MCF 10A (cell line): ENCODE data around the gene ADGRG3. TPM values are rescaled to one million over a fixed set of nuclear protein-coding genes. Genes with fewer than 3 reads are reported as not detected.

Source experiments
- BruUV-seq: library from RNA; stranded (reverse); fragments of 400-500 nt; replicated peaks from 2 replicates; lab custom pipeline; 2021; lab: Mats Ljungman, UMichigan
- CTCF ChIA-PET: fragments of 300-600 bp; sonication (Branson Sonifier 250); formaldehyde crosslinking; extraction: SDS; loops from one replicate; lab custom pipeline; 2021; ENCODE audit warnings: antibody characterized with exemption, inconsistent platforms; lab: Yijun Ruan, JAX
- POLR2A ChIA-PET: fragments of 300-600, 350-650 bp; sonication (Branson Sonifier 250); formaldehyde crosslinking; extraction: SDS; loops from one replicate; lab custom pipeline; 2020; ENCODE audit warnings: antibody characterized with exemption, inconsistent platforms; lab: Yijun Ruan, JAX
- DNase-seq: peaks from one replicate; pipeline ENCODE4 v3.0.0-alpha.2; 2018; ENCODE audit not compliant: unreplicated experiment
- H3K27ac Mint-ChIP-seq: one replicate; pipeline ENCODE4 v1.8.0; 2022; ENCODE audit warnings: mild to moderate bottlenecking, low read depth, mixed read lengths; ENCODE audit not compliant: unreplicated experiment
- H3K27me3 Mint-ChIP-seq: one replicate; pipeline ENCODE4 v1.8.0; 2022; ENCODE audit warnings: mixed read lengths; ENCODE audit not compliant: insufficient read depth, unreplicated experiment
- H3K36me3 Mint-ChIP-seq: one replicate; pipeline ENCODE4 v1.8.0; 2022; ENCODE audit warnings: mild to moderate bottlenecking, moderate library complexity, mixed read lengths; ENCODE audit not compliant: insufficient read depth, unreplicated experiment
- H3K4me1 Mint-ChIP-seq: one replicate; pipeline ENCODE4 v1.8.0; 2022; ENCODE audit warnings: mixed read lengths; ENCODE audit not compliant: insufficient read depth, unreplicated experiment
- H3K4me3 Mint-ChIP-seq: one replicate; pipeline ENCODE4 v1.8.0; 2022; ENCODE audit warnings: mild to moderate bottlenecking, moderate library complexity, mixed read lengths; ENCODE audit not compliant: unreplicated experiment
- H3K9me3 Mint-ChIP-seq: one replicate; pipeline ENCODE4 v1.8.0; 2022; ENCODE audit warnings: mixed read lengths; ENCODE audit not compliant: unreplicated experiment
- CTCF ChIP-seq: fragments of 200-600 bp; IDR thresholded peaks from one replicate; pipeline ENCODE4 v1.8.0; 2022; ENCODE audit warnings: antibody characterized with exemption, mild to moderate bottlenecking; ENCODE audit not compliant: unreplicated experiment
- intact Hi-C: fragments of 100-400 bp; cut with micrococcal nuclease; formaldehyde crosslinking; loops from 2 replicates; pipeline ENCODE4 v1.14.1; 2022
- total RNA-seq: library from RNA; stranded (reverse); gene quantifications from 2 replicates; pipeline ENCODE4 v1.2.3, GENCODE V29; 2022

Gene ADGRG3
- total RNA-seq, 1 experiment from 2014 or later = not detected

- Mint-ChIP-seq H3K36me3 (no peaks in the 10 kb centered on the region), H3K9me3 (no peaks in the 10 kb centered on the region), H3K27me3 (no peaks in the 10 kb centered on the region), H3K4me3 (no peak overlapping the region), H3K27ac (no peak overlapping the region), H3K4me1 (peaks cover 13% of the 10 kb centered on the region)
- ChIA-PET POLR2A (no interaction called here), CTCF (interaction anchor here (1.0 to 9.3 kb wide), 4 partner anchors 7 to 64 kb away, joined by 3 to 99 read pairs (median 10); no protein-coding TSS in a partner anchor)
- intact Hi-C loops = no loop called here
- TF ChIP-seq CTCF = no peak
- no peak for DNase-seq
- BruUV-seq = no TSS peak
These were observed 27.5 kb upstream of the ADGRG3 start for GRCh38 chr16:57640612-57641011.

GRCh38 chr16:57642160-57643135, 25.7 kb upstream of the ADGRG3 start:
- ChIA-PET POLR2A (interaction anchor here (0.6 kb wide), 1 partner anchor 12 kb away, joined by 3 read pairs; no protein-coding TSS in a partner anchor), CTCF (interaction anchor here (0.6 to 3.2 kb wide), 5 partner anchors 32 to 66 kb away, joined by 4 to 16 read pairs (median 4); no protein-coding TSS in a partner anchor)
- Mint-ChIP-seq H3K4me1 (peaks cover 7% of the 10 kb centered on the region), H3K4me3 (no peak overlapping the region), H3K27ac (no peak overlapping the region), H3K9me3 (no peaks in the 10 kb centered on the region), H3K36me3 (no peaks in the 10 kb centered on the region), H3K27me3 (no peaks in the 10 kb centered on the region)
- no peak for DNase-seq
- BruUV-seq = no TSS peak
- intact Hi-C loops = no loop called here
- no peak for TF ChIP-seq CTCF

- peaks cover 7% of the 10 kb centered on the region for H3K4me1 Mint-ChIP-seq
- DNase-seq = peak; percentile 53
- no peaks in the 10 kb centered on the region for H3K9me3 Mint-ChIP-seq
- TF ChIP-seq CTCF = no peak
- H3K27me3 Mint-ChIP-seq = no peaks in the 10 kb centered on the region
- no peaks in the 10 kb centered on the region for H3K36me3 Mint-ChIP-seq
- BruUV-seq = no TSS peak
- CTCF ChIA-PET = interaction anchor here (0.6 to 3.2 kb wide), 7 partner anchors 9 to 745 kb away, joined by 3 to 16 read pairs (median 3); no protein-coding TSS in a partner anchor
- POLR2A ChIA-PET = interaction anchor here (0.6 to 1.1 kb wide), 3 partner anchors 11 to 68 kb away, joined by 3 read pairs; no protein-coding TSS in a partner anchor
- no peak overlapping the region for H3K4me3 Mint-ChIP-seq
- intact Hi-C loops = no loop called here
- no peak overlapping the region for H3K27ac Mint-ChIP-seq
These were observed 24.8 kb upstream of the ADGRG3 start for GRCh38 chr16:57643147-57643874.
